K562 (cell line): ENCODE measurements around the gene RARRES2.

Source experiments
- CBX2 ChIP-seq: fragments of 200-600 bp; sonication (generic); IDR thresholded peaks from one replicate; pipeline ENCODE4 v1.6.1; 2012; ENCODE audit warnings: mild to moderate bottlenecking, low read length, inconsistent platforms; ENCODE audit not compliant: insufficient read depth, poor library complexity, severe bottlenecking
- ELF1 ChIP-seq: fragments of 200-800 bp; sonication (Bioruptor generic); IDR thresholded peaks from 2 replicates; pipeline ENCODE4 v1.6.1; 2016; ENCODE audit warnings: missing genetic modification characterization, missing compliant biosample characterization
- FOXM1 ChIP-seq, 2 experiments: fragments of 450-650 bp in 1 of 2; sonication (generic) in 1 of 2; formaldehyde crosslinking in 1 of 2; IDR thresholded peaks; 2 replicates each; pipeline versions ENCODE4 v1.6.1 to v1.9.0; 2017 to 2022; ENCODE audit warnings: low read depth in 2 of 2, mild to moderate bottlenecking in 2 of 2, missing genetic modification reagents in 1 of 2, moderate library complexity in 1 of 2
- POLR2A ChIP-seq: fragments of 450-650 bp; conservative IDR thresholded peaks from 2 replicates; pipeline ENCODE4 v1.6.1; 2016
- RAD21 ChIP-seq, 2 experiments: fragments of 250-450 bp in 1 of 2; fragments of 450-650 bp in 1 of 2; sonication (Bioruptor Pico) in 1 of 2; formaldehyde crosslinking in 1 of 2; IDR thresholded peaks in 1 of 2; conservative IDR thresholded peaks in 1 of 2; 2 replicates each; pipeline versions ENCODE4 v1.4.0 to v1.8.0; 2020 to 2022; ENCODE audit warnings: mild to moderate bottlenecking in 2 of 2, moderate library complexity in 1 of 2
- ZBTB8A ChIP-seq: fragments of 450-650 bp; IDR thresholded peaks from 2 replicates; pipeline ENCODE4 v1.6.1; 2018; ENCODE audit warnings: mild to moderate bottlenecking, moderate library complexity; ENCODE audit not compliant: partially characterized antibody
- TF ChIP-seq, protein P1 (sequence below): sonication (generic); formaldehyde crosslinking; IDR thresholded peaks from 2 replicates; pipeline ENCODE4 v1.8.1; 2023; ENCODE audit warnings: mild to moderate bottlenecking, missing genetic modification reagents
- TF ChIP-seq, protein P2 (sequence below), 3 experiments: IDR thresholded peaks in 2 of 3; conservative IDR thresholded peaks in 1 of 3; 2 replicates each; pipeline ENCODE4 v1.5.1; 2011 to 2012; ENCODE audit warnings: low read length in 3 of 3, mild to moderate bottlenecking in 3 of 3, control low read depth in 2 of 3, improper control_type of control experiment in 1 of 3, inconsistent platforms in 1 of 3, low read depth in 1 of 3, mixed read lengths in 1 of 3, moderate library complexity in 1 of 3; ENCODE audit not compliant: insufficient read depth in 2 of 3

DNA sequence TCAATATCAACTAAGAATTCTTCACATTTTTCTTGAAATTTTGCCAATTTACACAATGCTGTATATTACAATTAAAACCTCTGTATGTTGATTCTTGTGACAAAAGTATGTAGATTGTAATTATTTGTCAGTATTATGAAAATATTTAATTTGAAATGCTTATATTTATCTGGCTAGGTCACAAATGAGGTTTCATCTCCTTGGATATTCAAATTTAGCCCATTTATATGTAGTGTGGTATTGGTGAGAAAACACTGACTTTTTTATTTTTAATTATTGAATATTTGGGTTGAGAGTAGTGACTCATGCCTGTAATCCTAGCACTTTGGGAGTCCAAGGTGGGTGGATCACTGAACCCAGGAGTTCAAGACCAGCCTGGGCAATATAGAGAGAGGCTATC, 2.9 kb upstream of the RARRES2 start:
- no peak for TF ChIP-seq POLR2A
- TF ChIP-seq ELF1 (tag): no peak
- no peak for TF ChIP-seq FOXM1 (IDR thresholded peaks at IDR 0.05; ENCODE audit: low read depth)
- TF ChIP-seq FOXM1 (CRISPR knock-in tag; IDR thresholded peaks at IDR 0.05; ENCODE audit: low read depth): no peak
- TF ChIP-seq, protein P1, sequence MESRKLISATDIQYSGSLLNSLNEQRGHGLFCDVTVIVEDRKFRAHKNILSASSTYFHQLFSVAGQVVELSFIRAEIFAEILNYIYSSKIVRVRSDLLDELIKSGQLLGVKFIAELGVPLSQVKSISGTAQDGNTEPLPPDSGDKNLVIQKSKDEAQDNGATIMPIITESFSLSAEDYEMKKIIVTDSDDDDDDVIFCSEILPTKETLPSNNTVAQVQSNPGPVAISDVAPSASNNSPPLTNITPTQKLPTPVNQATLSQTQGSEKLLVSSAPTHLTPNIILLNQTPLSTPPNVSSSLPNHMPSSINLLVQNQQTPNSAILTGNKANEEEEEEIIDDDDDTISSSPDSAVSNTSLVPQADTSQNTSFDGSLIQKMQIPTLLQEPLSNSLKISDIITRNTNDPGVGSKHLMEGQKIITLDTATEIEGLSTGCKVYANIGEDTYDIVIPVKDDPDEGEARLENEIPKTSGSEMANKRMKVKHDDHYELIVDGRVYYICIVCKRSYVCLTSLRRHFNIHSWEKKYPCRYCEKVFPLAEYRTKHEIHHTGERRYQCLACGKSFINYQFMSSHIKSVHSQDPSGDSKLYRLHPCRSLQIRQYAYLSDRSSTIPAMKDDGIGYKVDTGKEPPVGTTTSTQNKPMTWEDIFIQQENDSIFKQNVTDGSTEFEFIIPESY: no peak
- TF ChIP-seq CBX2: no peak
- no peak for TF ChIP-seq ZBTB8A
- no peak for TF ChIP-seq RAD21 (CRISPR knock-in tag; conservative IDR thresholded peaks at IDR 0.05 in 1 of 2, IDR thresholded peaks at IDR 0.05 in 1 of 2)
- TF ChIP-seq, protein P2, sequence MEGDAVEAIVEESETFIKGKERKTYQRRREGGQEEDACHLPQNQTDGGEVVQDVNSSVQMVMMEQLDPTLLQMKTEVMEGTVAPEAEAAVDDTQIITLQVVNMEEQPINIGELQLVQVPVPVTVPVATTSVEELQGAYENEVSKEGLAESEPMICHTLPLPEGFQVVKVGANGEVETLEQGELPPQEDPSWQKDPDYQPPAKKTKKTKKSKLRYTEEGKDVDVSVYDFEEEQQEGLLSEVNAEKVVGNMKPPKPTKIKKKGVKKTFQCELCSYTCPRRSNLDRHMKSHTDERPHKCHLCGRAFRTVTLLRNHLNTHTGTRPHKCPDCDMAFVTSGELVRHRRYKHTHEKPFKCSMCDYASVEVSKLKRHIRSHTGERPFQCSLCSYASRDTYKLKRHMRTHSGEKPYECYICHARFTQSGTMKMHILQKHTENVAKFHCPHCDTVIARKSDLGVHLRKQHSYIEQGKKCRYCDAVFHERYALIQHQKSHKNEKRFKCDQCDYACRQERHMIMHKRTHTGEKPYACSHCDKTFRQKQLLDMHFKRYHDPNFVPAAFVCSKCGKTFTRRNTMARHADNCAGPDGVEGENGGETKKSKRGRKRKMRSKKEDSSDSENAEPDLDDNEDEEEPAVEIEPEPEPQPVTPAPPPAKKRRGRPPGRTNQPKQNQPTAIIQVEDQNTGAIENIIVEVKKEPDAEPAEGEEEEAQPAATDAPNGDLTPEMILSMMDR (IDR thresholded peaks at IDR 0.05 in 2 of 3, conservative IDR thresholded peaks at IDR 0.05 in 1 of 3; ENCODE audit: insufficient read depth in 2 of 3, low read depth in 1 of 3, low read length in 3 of 3): no peak
